Osteoblast (primary cell): ENCODE results near the gene LRRFIP2. TPM values are rescaled to one million over a fixed set of nuclear protein-coding genes. Genes with fewer than 3 reads are reported as not detected.

Experiments used
- DNase-seq: peaks from one replicate; pipeline ENCODE4 v3.0.0; 2011; ENCODE audit warnings: low spot score, mixed read lengths; ENCODE audit not compliant: insufficient read length; ENCODE audit errors: missing footprints
- H2AFZ ChIP-seq: 2 replicates; pipeline ENCODE4 v1.6.0; 2011; ENCODE audit warnings: mild to moderate bottlenecking, low read length
- H3K27ac ChIP-seq: 2 replicates; pipeline ENCODE4 v1.5.1; 2011; ENCODE audit warnings: mild to moderate bottlenecking, low read depth, low read length, moderate library complexity
- H3K27me3 ChIP-seq: 2 replicates; pipeline ENCODE4 v1.6.0; 2012; ENCODE audit warnings: mild to moderate bottlenecking, control low read depth, inconsistent platforms, low read length, moderate library complexity; ENCODE audit not compliant: insufficient read depth
- H3K36me3 ChIP-seq: 2 replicates; pipeline ENCODE4 v1.5.1; 2011; ENCODE audit warnings: mild to moderate bottlenecking, low read length, control low read depth, moderate library complexity; ENCODE audit not compliant: insufficient read depth
- H3K4me1 ChIP-seq: 2 replicates; pipeline ENCODE4 v1.5.1; 2011; ENCODE audit warnings: mild to moderate bottlenecking, low read length, control low read depth, moderate library complexity; ENCODE audit not compliant: insufficient read depth
- H3K4me2 ChIP-seq: 2 replicates; pipeline ENCODE4 v1.6.0; 2011; ENCODE audit warnings: mild to moderate bottlenecking, low read length; ENCODE audit not compliant: insufficient read depth
- H3K4me3 ChIP-seq: fragments of 200-600 bp; sonication (generic); 3 replicates; pipeline ENCODE4 v1.5.1; 2012; ENCODE audit warnings: mild to moderate bottlenecking, low read length, inconsistent platforms; ENCODE audit not compliant: insufficient read depth
- H3K79me2 ChIP-seq: 2 replicates; pipeline ENCODE4 v1.6.0; 2012; ENCODE audit warnings: mild to moderate bottlenecking, low read length, control low read depth, inconsistent platforms; ENCODE audit not compliant: insufficient read depth
- H3K9me3 ChIP-seq: 2 replicates; pipeline ENCODE4 v1.5.1; 2011; ENCODE audit warnings: low read depth, low read length, control low read depth
- H4K20me1 ChIP-seq: 2 replicates; pipeline ENCODE4 v1.6.0; 2012; ENCODE audit warnings: mild to moderate bottlenecking, low read length, control low read depth; ENCODE audit not compliant: insufficient read depth
- CTCF ChIP-seq: IDR thresholded peaks from 2 replicates; pipeline ENCODE4 v1.5.1; 2011; ENCODE audit warnings: mild to moderate bottlenecking, low read depth, low read length, moderate library complexity; ENCODE audit errors: extremely low read depth
- total RNA-seq: library from RNA; depleted of rRNA; stranded (reverse); fragments of >200 nt; gene quantifications from 2 replicates; pipeline ENCODE4 v1.2.3, GENCODE V29; 2012

Gene LRRFIP2
- total RNA-seq, 1 donor: 71.3 TPM

GRCh38 chr3:37221407-37221806 is 47.0 kb upstream of the LRRFIP2 start:
- no peak overlapping the region for H3K27ac ChIP-seq
- no peak for TF ChIP-seq CTCF

GRCh38 chr3:37219266-37219665 is 44.9 kb upstream of the LRRFIP2 start:
- Histone ChIP-seq H2AFZ (no peak overlapping the region), H3K4me2 (no peak overlapping the region), H3K79me2 (no peaks in the 10 kb centered on the region), H3K36me3 (no peaks in the 10 kb centered on the region), H3K4me1 (peaks cover 10% of the 10 kb centered on the region), H4K20me1 (no peaks in the 10 kb centered on the region), H3K4me3 (no peak overlapping the region), H3K27me3 (peaks cover 6% of the 10 kb centered on the region), H3K27ac (no peak overlapping the region), H3K9me3 (no peaks in the 10 kb centered on the region)
- DNase-seq: no peak
- TF ChIP-seq CTCF: no peak

More at GRCh38 chr3:37221407-37221806, 47.0 kb upstream of the LRRFIP2 start:
- Histone ChIP-seq H2AFZ (no peak overlapping the region), H3K4me1 (peaks cover 10% of the 10 kb centered on the region), H3K79me2 (no peaks in the 10 kb centered on the region), H4K20me1 (no peaks in the 10 kb centered on the region), H3K4me3 (no peak overlapping the region), H3K27me3 (peaks cover 19% of the 10 kb centered on the region), H3K9me3 (no peaks in the 10 kb centered on the region), H3K36me3 (no peaks in the 10 kb centered on the region), H3K4me2 (no peak overlapping the region)
- DNase-seq: peak; percentile 77

- H3K36me3 ChIP-seq: no peaks in the 10 kb centered on the region
- H3K4me2 ChIP-seq: no peak overlapping the region
These were observed 43.8 kb upstream of the LRRFIP2 start for GRCh38 chr3:37218206-37218605.

More at GRCh38 chr3:37218206-37218605, 43.8 kb upstream of the LRRFIP2 start:
- Histone ChIP-seq H3K4me3 (no peak overlapping the region), H3K4me1 (peaks cover 12% of the 10 kb centered on the region), H3K9me3 (no peaks in the 10 kb centered on the region), H3K79me2 (no peaks in the 10 kb centered on the region), H4K20me1 (no peaks in the 10 kb centered on the region), H2AFZ (no peak overlapping the region), H3K27ac (no peak overlapping the region), H3K27me3 (no peaks in the 10 kb centered on the region)
- DNase-seq: no peak
- TF ChIP-seq CTCF: no peak
